Right renal cortex interstitium (tissue), 3 donors: Measurements from ENCODE around the gene FAM200C. TPM values are rescaled to one million over a fixed set of nuclear protein-coding genes. Genes with fewer than 3 reads are reported as not detected.

Experiments
- DNase-seq, 3 donors: peaks; one replicate each; pipeline ENCODE4 v3.0.0-alpha.2; 2013; ENCODE audit warnings: low read depth in 3 of 3, low spot score in 2 of 3
- polyA plus RNA-seq, 3 donors: library from polyadenylated mRNA; unstranded; fragments of 120-200 nt; gene quantifications; one replicate each; pipeline ENCODE4 v1.2.1, GENCODE V29; 2013; ENCODE audit not compliant: insufficient read length in 3 of 3

The FAM200C gene
- polyA plus RNA-seq, 3 donors: 13.4 to 15.3 (median 14.5) TPM

DNA sequence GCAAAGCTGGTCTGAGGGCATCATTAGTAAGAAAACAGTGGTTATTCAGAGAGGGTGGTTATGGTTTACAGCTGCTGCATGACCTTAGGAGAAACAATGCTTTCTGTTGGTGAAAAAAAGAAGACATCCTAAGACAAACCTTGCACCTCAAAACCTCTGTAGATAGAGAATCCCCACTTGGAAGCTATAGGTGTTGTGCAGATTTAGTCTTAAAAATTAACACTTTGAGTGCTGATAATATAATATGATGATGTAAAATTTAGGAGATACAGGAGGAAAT lies 20.4 kb upstream of the FAM200C start:
- no peak for DNase-seq

DNA sequence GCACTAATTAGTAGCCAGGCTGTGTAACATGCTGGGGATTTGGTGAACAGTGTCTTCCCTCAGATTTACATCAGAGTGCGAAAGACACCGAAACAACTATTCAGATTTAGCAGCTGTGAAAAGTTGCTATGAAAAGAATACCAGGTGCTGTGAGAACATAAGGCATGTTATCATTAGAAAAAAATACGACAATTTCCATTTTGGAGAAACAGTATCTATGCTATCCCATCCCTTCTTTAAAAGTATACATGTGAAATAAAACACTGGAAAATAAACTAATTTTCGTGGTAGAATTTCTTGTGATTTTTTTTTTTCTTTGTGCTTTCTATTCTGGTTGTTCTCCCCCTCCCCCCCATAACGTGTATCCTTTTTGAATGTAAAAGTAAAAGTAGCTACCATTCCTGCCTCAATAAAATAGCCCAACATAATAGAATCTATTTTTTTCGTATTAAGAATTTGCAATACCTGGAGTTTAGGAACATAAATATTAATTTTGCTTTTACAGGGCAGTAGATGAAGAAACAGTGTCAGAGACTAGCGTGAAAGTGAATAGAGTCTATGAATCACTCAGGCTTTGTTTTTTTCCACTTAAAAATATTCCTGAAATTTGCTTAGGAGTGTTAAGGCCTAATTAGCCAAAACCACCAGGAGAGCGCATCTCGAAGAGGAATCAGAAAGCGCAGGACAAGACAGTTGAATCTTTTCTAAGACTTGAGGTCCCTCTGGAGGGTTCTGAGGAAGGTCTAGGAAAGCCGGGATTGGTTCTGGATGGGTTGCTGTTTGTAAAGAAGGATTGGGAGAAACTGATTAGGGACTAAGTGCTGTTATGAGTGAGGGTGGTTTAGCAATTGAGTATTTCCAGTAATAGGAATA lies 19.8 kb upstream of the FAM200C start:
- no peak for DNase-seq

DNA sequence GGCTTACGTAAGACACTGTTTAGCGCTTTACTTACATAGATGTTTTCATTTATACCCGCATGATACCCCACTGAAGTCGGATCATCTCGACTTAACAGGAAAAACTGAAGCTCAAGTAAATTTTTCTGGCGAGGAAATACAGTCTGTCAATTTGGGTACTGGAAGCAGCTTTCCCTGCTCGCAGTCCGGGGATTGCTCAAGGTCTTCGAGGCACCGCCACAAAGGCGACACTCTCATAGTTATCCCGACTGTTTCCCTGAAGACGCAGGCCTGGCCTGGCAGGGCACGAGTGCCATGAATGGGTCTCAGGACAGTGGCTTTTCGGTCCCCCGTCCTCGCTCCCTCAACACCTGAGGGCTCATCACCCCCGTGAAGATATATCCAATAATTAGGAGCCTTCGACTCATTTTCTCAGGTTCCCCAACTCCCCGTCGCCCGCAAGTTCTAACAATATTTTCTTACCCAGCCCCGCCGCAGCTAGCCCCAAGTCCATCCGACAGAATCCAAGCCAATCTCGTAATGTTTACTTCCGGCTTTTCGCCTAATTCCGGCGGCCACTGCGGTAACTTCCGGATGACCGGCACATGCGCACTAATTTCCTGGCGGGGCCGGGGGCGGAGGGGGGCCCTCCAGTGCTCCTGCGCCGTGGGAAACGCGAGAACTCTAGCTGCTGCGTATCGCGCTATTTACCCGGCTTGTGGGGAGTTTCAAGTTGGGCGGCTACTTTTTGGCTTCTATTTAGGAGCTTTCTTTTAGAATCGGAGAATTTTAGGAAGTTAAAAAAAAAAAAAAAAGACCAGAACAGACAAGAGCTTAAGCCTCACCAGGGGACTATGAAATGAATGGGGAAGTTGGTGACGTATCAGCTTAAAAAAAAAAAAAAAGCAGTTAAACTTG lies 19.0 kb upstream of the FAM200C start, which contains the start of gene SLU7:
Gene SLU7, minus strand, starts transcription at position 521 of the 897 bp plus-strand sequence. CDS start 3,787 bp downstream, outside the sequence.
- peak; percentile 81 to 92 (median 87) for DNase-seq

GRCh38 chr5:160398806-160399205 lies 1.0 kb downstream of the FAM200C start:
- DNase-seq: no peak

- no peak for DNase-seq
Observed at GRCh38 chr5:160397492-160397891, 2.4 kb downstream of the FAM200C start.

- no peak for DNase-seq
Observed at GRCh38 chr5:160395111-160395510, 4.7 kb downstream of the FAM200C start.

DNA sequence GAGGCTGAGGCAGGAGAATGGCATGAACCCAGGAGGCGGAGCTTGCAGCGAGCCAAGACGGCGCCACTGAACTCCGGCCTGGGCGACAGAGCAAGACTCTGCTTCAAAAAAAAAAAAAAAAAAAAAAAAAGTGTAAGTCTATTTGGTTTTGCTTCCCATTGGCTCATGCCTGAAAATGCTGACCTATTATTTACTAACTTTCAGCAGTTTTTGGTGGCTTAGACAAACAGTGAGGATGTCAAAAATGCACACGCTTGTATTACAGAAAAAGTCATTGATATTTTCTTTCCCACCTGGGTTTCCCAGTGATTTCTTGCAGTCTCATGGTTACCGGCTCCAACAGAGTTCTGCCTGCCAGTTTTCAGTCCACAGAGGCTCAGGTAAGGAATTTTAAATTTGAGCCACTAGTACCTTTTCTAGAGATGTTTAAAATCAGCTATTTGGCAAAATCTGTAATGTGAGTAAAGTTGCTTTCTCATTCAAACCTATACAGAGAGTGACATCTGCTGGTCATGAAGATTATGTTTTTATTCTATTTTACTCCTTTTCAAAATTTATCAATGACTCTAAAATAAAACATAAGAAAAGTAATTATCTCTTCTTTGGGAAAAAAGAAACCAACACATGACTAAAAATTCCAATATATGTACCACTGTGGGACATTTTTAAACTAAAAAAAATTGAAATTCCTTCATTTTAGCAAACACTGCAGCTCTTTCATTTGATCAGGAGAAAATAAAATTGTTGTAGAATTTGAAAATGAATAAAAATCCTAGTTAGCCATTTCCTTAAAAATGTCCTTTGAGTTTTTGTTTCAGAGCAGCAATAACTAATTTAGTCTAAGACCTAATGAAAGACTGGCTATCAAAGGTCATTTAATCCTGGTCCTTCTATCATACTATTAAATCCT lies 8.8 kb downstream of the FAM200C start:
- no peak for DNase-seq

DNA sequence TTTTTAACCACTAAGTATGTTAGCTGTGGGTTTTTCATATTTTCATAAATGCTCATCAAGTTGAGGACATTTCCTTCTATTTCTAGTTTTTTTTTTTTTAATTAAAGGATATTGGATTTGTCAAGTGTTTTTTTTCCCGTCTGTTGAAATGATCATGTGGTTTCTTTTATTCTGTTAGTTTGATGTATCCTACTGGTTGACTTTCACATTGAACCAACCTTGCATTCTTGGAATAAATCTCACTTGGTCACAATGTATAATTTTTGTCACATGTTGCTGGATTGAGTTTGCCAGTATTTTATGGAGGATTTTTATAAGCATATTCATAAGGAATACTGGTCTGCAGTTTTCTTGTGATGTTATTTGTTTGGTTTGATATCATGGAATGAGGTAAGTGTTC lies 12.4 kb downstream of the FAM200C start:
- no peak for DNase-seq

GRCh38 chr5:160385496-160385895 lies 14.4 kb downstream of the FAM200C start:
- no peak for DNase-seq

- no peak for DNase-seq
Observed at GRCh38 chr5:160384681-160385080, 15.2 kb downstream of the FAM200C start.

- no peak for DNase-seq
Observed at GRCh38 chr5:160382346-160382745, 17.5 kb downstream of the FAM200C start.

GRCh38 chr5:160380041-160380440 lies 19.8 kb downstream of the FAM200C start:
- DNase-seq: no peak

DNA sequence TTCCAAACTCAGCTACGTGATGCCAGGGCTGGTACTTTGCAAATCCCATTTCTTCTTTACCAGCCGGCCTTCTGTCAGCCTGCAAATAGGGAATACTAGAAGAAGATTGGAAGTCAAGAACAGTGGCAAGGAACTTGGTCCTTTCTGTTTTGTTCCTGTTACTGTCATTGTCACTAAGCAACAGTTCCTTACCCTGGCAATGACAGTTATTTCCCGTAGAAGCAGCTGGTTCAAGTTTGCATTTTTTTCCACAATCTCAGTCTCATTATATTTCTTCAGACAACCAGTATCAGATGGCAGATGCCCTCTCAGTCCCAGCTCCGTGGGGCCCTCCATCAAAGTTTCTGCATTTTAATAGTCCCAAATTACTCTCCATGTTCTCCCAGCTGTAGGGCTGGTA lies 20.3 kb downstream of the FAM200C start:
- no peak for DNase-seq

GRCh38 chr5:160378330-160378729 lies 21.5 kb downstream of the FAM200C start:
- DNase-seq: no peak

DNA sequence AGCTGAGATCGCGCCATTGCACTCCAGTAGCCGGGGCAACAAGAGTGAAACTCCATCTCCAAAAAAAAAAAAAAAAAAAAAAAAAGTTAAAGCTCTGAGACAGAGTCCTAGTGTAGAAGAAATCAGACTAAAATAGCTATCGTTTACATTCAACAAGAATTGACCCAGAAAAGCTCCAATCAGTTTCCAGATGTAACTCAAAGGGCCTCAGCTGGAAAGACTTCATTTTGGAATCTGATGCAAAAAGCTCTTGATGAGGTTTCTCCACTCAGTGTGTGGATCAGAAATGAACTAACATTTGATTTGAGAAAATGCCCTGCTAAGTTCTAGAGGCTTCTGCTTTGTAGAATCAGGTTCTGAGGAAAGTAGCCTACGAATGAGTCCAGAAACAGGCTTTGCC lies 22.2 kb downstream of the FAM200C start:
- DNase-seq: no peak

DNA sequence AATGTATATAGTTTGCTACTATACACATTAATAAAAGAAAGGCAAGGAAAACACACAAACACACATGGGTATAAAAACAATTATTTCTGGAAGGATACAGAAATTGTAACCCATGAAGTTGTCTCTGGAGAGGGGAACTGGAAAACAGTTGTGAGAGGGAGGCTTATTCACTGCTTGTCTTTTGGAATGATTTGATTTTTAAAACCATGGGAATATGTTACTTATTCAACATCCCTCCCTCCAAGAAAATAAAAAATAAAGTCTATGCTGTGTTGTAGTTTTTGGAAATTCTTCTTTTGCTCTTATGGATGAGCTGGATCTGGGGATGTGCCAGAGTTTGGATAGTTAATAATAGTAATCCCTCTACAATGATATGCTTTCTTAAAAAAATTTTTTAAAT lies 23.4 kb downstream of the FAM200C start:
- no peak for DNase-seq

DNA sequence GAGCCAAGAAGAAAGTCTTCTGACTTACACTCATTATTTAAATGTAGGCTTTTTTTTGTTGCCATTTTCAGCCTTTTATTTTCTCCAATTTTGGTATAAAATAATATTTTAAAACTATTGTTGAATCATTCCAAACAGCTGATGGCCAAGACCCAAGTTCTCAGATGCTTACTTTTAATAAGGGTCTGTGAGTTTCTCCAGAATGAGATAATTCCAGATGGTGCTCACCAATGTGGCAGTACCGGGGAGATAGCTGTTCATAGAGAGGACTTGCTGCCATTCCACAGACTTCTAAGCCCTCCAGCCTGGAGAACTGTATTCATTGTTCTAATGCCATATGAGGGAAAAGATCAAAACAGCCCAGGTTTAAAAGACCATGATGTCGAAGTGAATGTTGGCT lies 24.2 kb downstream of the FAM200C start:
- DNase-seq: no peak

DNA sequence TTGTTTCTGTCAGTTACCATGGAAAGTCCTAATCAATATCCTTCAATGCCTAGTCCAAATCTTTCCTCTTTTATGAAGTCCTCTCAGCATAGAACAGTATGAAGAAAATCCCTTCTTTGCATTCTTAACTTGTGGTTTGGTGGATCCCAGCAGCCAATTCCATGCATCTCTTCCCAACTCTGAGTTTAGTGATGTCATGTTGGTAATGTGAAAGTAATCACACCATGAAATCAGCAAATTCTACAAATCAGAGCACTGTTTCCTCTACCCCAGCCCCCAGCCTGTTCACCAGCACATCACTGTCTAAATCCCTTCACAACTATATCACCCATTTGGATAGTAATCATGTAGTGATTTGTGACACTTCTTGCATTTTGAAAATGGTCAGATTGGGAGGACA lies 24.7 kb downstream of the FAM200C start:
- no peak for DNase-seq

- no peak for DNase-seq
Observed at GRCh38 chr5:160371294-160371693, 28.6 kb downstream of the FAM200C start.

- DNase-seq: no peak
Observed at GRCh38 chr5:160370713-160371034, 29.2 kb downstream of the FAM200C start.
